22Rv1 (cell line): ENCODE measurements around the gene STAM.

Experiments
- CTCF ChIP-seq: fragments of 450-650 bp; IDR thresholded peaks from 2 replicates; pipeline ENCODE4 v1.5.1; 2017; ENCODE audit warnings: mild to moderate bottlenecking
- ZFX ChIP-seq: fragments of 450-650 bp; IDR thresholded peaks from 2 replicates; pipeline ENCODE4 v1.6.1; 2017; ENCODE audit warnings: antibody characterized with exemption, borderline replicate concordance

DNA sequence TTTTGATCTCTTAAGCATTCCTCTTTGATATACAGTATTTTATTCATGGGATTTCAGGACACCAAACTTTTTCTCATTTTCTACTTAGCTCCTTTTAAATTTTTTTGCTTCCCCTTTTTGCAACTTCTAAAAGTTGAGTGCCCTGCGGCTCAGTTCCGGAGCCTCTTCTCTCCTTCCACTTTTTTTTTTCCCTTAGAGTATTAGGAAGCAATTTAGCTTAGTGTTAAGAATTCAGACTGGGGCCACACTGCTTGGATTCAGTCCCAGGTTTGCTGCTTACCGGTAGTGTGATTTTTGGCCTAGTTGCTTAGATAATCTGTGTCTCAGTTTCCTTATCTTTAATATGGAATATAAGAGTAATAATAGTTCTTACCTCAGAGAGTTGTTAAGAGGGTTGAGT, 3.4 kb downstream of the STAM start:
- TF ChIP-seq CTCF (no peak), ZFX (no peak)
